HG02759 (cell line): ENCODE data around the gene SEMG2.

ENCODE experiments used
- ATAC-seq: cut with Tn5 transposase; IDR thresholded peaks from one replicate; pipeline ENCODE4 v1.9.1; 2021; ENCODE audit warnings: mild to moderate bottlenecking, moderate library complexity; ENCODE audit not compliant: unreplicated experiment

The SEMG2 gene

GRCh38 chr20:45226287-45226686 lies 5.1 kb downstream of the SEMG2 start:
- ATAC-seq = no peak

GRCh38 chr20:45229264-45230056 lies 8.3 kb downstream of the SEMG2 start:
- ATAC-seq = no peak

GRCh38 chr20:45230631-45231030 lies 9.5 kb downstream of the SEMG2 start:
- no peak for ATAC-seq

DNA sequence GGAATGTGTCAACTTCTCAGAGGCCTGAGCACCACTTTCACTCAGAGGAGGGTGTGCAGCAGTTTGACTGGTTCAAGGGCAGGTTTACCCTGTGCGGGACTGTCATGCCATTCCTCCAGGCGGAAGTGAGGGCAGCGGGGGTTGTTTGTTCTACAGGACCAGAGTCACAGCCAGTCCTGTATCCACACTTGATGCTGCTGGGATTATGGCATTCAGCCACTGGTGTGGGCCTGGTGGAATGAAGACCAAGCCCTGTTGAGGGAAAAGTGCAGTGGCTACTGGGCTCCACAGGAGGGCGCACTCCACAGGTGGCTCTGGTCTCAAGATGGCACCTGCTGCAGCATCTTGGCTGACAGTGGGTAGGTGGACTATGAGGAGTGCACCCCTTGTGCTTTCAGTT lies 14.8 kb downstream of the SEMG2 start:
- no peak for ATAC-seq

GRCh38 chr20:45238139-45238538 lies 17.0 kb downstream of the SEMG2 start:
- ATAC-seq = no peak

GRCh38 chr20:45246109-45246508 lies 24.9 kb downstream of the SEMG2 start:
- ATAC-seq = no peak

DNA sequence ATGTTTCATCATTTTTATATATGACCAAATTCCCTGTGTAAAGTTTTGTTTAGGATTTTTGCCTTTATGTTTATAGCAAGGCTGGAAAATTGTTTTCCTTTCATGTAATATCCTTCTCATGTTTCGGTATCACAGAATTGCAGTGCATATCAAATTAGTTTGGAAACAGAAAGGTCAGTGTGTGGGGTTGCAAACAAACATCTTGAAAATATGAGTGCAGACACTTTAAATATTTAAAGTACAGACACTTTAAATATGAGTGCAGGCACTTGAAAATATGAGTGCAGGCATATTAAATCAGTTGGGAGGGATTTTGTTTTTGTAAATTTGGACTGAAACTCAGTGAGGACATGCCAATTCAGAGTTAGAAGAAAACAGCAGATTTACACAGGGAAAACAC lies 26.7 kb downstream of the SEMG2 start:
- no peak for ATAC-seq

DNA sequence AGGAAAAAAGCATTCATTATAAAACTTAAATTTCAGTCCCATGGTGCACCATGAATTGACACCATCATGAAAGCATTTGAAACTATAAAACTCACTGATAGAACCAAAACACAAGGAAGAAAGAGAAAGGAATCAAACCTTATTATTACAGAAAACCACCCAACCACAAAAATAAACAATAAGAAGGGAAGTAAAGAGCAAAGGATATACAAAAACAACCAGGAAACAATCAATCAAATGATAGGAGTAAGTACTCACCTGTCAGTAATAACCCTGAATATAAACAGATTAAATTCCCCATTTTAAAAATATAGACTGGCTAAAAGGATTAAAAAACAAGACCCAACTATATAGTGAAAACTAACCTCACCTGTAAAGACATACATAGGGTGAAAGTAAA lies 27.4 kb downstream of the SEMG2 start:
- no peak for ATAC-seq

GRCh38 chr20:45251884-45252560 lies 30.8 kb downstream of the SEMG2 start:
- ATAC-seq = no peak

- ATAC-seq = no peak
These were observed 32.1 kb downstream of the SEMG2 start for GRCh38 chr20:45253261-45253660.

GRCh38 chr20:45254383-45255262 lies 33.5 kb downstream of the SEMG2 start, which contains the start of gene SLPI:
SLPI (minus strand) TSS chr20:45254564; CDS start chr20:45254543, 21 bp downstream.
- ATAC-seq = no peak

DNA sequence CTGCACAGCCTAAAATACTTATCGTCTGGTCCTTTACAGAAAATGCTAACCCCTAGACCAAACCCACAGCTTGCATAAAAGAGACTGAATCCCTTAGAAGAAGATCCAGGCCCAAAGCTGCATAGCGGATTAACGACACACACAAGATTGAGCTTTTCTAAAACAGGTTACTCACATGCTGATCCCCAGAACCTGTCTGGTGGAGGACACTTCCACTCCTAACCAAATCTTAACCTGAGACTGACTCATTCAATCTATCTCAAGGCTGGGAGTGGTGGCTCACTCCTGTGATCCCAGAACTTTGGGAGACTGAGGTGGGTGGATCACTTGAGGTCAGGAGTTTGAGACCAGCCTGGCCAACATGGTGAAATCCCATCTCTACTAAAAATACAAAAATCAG lies 36.0 kb downstream of the SEMG2 start:
- ATAC-seq = no peak

GRCh38 chr20:45257711-45258110 lies 36.5 kb downstream of the SEMG2 start:
- no peak for ATAC-seq

- ATAC-seq = no peak
These were observed 37.1 kb downstream of the SEMG2 start for GRCh38 chr20:45258259-45258658.

- ATAC-seq = no peak
These were observed 37.5 kb downstream of the SEMG2 start for GRCh38 chr20:45258664-45259063.

DNA sequence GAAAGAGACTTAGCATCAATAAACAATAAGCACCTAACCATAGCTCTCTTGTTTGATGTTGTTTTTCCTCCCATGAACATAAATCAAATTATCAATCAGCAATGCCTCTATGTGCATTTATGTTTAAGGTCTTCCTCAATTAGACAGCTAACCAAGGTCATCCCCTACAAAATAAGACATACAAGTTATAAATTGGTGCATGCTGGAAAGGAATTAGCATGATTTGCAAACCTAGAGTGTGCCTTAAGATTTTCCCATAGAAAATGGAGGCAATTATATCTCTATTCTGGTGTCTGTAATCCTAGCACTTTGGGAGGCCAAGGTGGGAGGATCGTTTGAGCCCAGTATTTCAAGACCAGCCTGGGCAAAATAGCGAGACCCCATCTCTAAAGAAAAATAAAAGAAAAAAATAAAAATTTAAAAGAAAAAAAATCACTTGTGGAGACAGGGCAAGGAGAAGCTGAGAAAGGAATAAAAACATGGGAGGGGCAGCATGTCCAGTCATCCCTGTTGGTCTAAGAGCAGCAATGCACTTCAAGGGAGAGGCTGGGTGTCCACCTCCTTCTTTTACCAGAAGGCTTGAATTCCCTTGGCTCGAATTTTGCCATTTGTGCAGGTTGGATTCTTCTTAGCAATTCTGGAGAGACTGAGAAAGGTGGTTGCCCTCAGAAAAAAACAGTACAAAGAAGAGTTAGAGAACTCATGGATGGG lies 42.5 kb downstream of the SEMG2 start:
- ATAC-seq = no peak

DNA sequence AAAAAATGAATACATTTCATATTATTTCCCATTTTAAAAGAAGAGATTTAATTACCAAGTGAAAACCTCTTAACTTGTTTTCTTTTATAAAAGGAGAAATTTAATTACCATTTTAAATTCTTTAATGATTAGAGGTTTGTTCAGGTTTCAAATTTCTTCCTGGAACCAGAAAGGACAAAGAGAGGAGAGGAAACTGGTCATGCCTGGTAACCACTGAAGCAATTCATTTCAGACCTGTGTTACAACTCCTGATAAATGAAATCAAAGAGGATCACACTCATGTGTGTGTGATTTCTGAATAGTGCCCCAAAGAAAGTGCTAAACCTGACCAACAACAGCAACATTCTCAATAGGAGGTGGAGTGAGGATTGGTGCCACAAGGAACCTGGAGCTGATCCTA lies 45.8 kb downstream of the SEMG2 start:
- ATAC-seq = no peak

DNA sequence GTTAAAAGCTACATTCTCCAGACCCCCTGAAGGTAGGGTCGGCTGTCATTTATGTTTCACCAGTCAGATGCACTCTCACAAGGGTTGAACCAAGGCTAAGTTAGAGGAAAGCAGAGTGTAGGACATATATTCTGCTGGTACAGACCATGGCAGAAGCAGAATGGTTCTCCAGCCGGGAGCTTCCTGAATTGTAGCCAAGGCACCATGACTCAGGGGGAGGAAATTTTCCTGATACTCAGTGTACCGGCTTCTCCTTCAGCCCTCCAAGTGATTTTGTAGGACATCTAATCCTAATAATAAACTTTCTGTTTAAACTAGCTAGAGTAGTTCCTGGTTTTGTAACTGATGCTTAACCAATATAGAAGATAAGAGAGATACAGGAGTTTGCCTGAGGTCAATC lies 47.4 kb downstream of the SEMG2 start:
- ATAC-seq = no peak

GRCh38 chr20:45269056-45269455 lies 47.9 kb downstream of the SEMG2 start:
- ATAC-seq = no peak

DNA sequence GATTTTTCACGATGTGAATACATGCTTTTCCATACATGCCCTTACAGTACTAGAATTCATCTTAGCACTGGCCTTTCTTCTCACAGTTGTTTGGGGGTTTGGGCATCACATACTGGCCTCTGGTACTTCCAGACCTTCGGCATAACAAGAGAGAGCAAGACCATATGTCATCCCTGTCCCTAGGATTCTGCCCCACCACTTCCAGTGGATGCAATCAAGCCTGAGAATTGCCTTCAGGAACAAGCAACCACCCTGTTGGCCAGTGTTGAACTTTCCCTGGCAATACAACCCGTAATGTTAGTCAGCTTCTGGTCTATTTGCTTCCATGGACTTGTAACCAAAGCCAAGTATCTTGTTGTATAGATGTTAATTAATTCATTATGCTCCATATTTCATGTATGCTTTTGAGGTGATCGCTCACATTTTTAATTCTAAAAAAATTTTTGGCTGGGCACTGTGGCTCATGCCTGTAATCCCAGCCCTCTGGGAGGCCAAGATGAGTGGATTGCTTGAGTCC lies 48.6 kb downstream of the SEMG2 start:
- ATAC-seq = no peak
